Epithelial cell of proximal tubule (primary cell): Measurements from ENCODE around the gene EPHB1. TPM values are rescaled to one million over a fixed set of nuclear protein-coding genes. Genes with fewer than 3 reads are reported as not detected.

Source experiments
- DNase-seq: peaks from one replicate; pipeline ENCODE4 v3.0.0-alpha.2; 2011; ENCODE audit warnings: low read depth
- H3K4me3 ChIP-seq: 2 replicates; pipeline ENCODE4 v1.5.1; 2011; ENCODE audit warnings: low read depth, mild to moderate bottlenecking, low read length
- CTCF ChIP-seq: conservative IDR thresholded peaks from 2 replicates; pipeline ENCODE4 v1.5.1; 2012; ENCODE audit warnings: low read depth, mild to moderate bottlenecking, low read length
- total RNA-seq: library from RNA; depleted of rRNA; stranded (reverse); fragments of >200 nt; gene quantifications from 2 replicates; pipeline ENCODE4 v1.2.3, GENCODE V29; 2015

Gene EPHB1
- total RNA-seq, 1 donor from 2014 or later: 1.6 TPM

GRCh38 chr3:134910026-134910425, 115.0 kb downstream of the EPHB1 start:
- no peak for TF ChIP-seq CTCF
- H3K4me3 ChIP-seq: no peak overlapping the region
- DNase-seq: no peak

GRCh38 chr3:134911586-134912548, 116.8 kb downstream of the EPHB1 start:
- DNase-seq: no peak
- no peak for TF ChIP-seq CTCF
- H3K4me3 ChIP-seq: no peak overlapping the region

GRCh38 chr3:134916276-134916961, 121.4 kb downstream of the EPHB1 start:
- H3K4me3 ChIP-seq: no peak overlapping the region
- no peak for TF ChIP-seq CTCF
- DNase-seq: no peak

GRCh38 chr3:134917631-134918030, 122.6 kb downstream of the EPHB1 start:
- H3K4me3 ChIP-seq: no peak overlapping the region
- DNase-seq: no peak
- TF ChIP-seq CTCF: no peak

GRCh38 chr3:134918441-134918840, 123.4 kb downstream of the EPHB1 start:
- no peak for TF ChIP-seq CTCF
- no peak overlapping the region for H3K4me3 ChIP-seq
- DNase-seq: no peak

GRCh38 chr3:134922101-134922500, 127.0 kb downstream of the EPHB1 start:
- no peak for TF ChIP-seq CTCF
- DNase-seq: no peak
- H3K4me3 ChIP-seq: no peak overlapping the region
